NCI-H1417 treated with DMSO at 0.1 percent for 48 hours (cell line): ENCODE measurements around the gene SERBP1.
"Not testable (repeated sequence)": the region's sequence is repeated elsewhere in the genome, so short reads cannot be mapped to it uniquely, and the experiment has no call there.

Experiments
- DNase-seq: peaks from one replicate; lab custom pipeline; 2025; lab: John Stamatoyannopoulos, UW

Gene SERBP1

DNA sequence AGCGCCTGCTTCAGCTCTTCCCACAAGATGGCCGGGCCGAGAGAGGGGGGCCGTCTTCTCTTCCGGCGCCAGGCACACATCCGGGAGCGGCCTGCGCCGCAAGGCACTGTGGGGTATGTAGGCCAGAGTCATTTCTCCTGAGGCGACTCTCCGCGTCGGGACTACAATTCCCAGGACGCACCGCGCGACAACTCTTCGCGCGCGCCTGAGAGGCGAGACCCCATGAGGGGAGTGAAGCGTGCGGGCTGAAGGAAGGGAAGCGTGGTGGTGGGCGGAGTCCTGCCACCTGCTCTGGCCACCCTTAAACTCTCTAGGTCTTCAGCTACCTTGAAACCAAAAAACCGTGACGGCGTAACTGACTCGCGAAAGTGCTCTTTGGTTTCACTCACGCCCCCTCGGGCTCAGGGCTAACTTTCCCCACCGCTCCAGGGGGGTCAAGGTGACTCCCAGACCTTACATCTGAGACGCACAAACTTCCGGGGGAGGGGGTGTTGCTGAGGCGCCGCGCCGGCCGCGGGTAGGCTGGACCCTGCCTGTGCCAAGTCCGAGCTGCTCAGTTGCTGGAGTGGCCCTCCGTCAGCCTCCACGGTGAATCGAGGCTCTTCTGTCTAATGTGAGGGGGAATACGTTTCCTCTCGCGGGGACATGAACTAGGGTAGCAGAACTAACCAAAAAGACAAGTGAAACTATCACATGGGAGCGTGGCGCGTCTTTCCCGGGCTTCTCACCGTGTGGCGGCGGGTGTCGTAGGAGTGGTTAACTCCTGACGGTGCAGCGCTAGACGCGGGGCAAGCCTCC lies at the start of gene SERBP1:
SERBP1 (minus strand) TSS at position 45 of the 798 bp plus-strand sequence. CDS start 102 bp downstream, outside the sequence.
- peak; percentile 89 for DNase-seq

GRCh38 chr1:67479146-67479891 lies 49.1 kb upstream of the SERBP1 start:
- no peak for DNase-seq

DNA sequence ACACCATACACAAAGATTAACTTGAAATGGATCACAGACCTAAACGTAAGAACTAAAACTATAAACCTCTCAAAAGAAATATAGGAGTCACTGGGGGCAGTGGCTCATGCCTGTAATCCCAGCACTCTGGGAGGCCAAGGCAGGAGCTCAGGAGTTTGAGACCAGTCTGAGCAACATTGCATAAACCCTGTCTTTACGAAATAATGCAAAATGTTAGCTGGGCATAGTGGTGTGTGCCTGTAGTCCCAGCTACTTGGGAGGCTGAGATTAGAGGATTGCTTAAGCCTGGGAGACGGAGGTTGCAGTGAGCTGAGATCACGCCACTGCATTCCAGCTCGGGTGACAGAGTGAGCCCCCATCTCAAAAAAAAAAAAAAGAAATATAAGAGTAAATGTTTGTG lies 46.7 kb upstream of the SERBP1 start:
- DNase-seq: no peak

GRCh38 chr1:67476006-67476482 lies 45.8 kb upstream of the SERBP1 start:
- no peak for DNase-seq

- no peak for DNase-seq
These were observed 41.9 kb upstream of the SERBP1 start for GRCh38 chr1:67472056-67472455.

DNA sequence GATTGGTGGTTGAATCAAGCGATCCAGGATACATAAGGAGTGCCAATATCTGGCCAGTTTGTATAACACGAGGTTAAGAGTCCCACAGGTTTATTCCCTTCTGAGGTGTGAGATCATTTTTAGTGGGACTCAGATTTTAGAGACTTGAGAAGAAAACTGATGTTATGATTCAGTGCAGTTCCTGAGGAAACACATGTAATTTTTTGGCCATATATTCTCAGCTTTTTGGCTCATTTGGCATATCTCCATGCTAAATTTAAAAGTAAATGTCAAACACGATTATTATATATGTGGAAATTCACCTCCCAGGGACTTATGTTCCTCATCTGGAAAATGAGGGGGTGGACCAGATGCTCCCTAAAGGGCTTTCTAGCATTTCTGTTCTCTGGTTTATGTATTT lies 39.2 kb upstream of the SERBP1 start:
- DNase-seq: no peak

- DNase-seq: no peak
These were observed 38.0 kb upstream of the SERBP1 start for GRCh38 chr1:67468066-67468718.

GRCh38 chr1:67465375-67465774 lies 35.2 kb upstream of the SERBP1 start:
- no peak for DNase-seq

DNA sequence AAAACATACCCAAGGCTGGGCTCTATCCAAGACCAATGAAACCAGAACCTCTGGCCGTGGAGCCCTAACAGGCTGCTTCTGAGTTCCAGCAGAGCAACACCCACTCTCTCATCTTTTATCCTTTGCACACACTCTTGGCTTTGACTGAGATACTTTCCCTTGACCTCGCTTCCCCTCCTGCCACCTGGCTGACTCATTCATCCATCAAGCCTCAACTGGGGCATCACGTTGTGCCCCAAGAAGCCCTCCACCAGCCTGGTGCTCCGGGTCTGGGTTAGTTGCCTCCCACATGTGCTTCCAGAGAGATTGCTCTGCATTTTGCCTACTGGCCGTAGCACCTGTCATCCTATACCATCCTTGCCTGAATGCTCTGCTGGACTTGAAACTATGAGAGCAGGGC lies 34.5 kb upstream of the SERBP1 start:
- DNase-seq: no peak

DNA sequence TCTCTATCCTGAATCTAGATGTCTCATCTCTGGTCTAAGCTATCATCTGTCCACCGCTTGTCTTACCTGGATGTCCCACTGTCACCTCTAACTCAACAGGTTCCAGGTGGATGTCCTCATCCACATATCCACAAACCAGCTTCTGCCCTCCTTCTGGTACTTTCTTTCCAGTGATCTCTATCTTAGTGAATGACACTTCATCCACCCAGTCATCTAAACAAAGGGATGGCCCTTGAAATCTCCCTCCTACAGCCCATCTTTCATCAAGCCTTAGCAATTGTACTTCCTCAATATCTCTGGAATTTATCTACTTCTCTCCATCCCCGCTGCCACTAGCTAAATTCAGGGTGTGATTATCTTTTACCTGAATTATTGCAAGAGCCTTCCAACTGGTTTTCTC lies 33.9 kb upstream of the SERBP1 start:
- no peak for DNase-seq

- DNase-seq: peak; percentile 87
These were observed 33.2 kb upstream of the SERBP1 start for GRCh38 chr1:67463298-67463955.

GRCh38 chr1:67460676-67461500 lies 30.7 kb upstream of the SERBP1 start:
- no peak for DNase-seq

DNA sequence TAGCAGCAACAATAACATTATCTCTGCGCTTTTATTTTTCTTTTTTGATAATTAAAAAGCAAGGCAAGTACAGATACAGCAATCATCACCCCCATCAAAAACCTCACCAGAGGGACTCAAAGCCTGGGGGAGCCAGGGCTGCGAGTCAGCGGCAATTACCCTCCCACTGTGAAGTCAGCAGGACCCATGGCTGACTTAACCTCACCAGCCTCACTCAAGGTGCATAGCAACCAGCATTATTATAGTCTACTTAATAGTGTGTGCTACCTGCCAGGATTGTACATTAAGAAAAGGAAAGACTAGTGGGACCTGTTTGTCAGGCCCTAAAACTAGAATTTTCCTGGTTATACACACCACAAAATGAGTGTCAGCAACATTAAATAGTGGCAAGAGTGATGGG lies 28.9 kb upstream of the SERBP1 start:
- no peak for DNase-seq

- no peak for DNase-seq
These were observed 28.5 kb upstream of the SERBP1 start for GRCh38 chr1:67458663-67459062.

DNA sequence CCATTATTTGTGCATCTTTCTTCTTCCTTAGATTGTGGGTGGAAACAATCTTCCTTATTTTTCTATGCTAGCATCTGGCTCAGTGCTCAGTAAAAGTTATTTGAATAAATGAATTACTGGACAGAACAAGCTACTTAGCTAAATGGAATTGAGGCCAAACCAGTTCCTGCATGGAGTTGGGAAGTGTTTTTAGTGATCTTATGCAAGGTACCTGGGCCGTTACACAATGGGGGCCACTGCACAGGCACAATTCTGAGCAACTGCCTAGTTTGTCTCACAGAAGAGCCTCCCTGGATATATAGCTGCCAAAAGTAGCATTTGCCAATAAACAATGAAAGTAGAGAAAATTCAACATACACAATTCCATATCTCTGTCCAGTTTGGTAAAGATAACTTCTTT lies 27.0 kb upstream of the SERBP1 start:
- no peak for DNase-seq

- DNase-seq: no peak
These were observed 21.6 kb upstream of the SERBP1 start for GRCh38 chr1:67451815-67452214.

GRCh38 chr1:67451356-67451755 lies 21.2 kb upstream of the SERBP1 start:
- no peak for DNase-seq

DNA sequence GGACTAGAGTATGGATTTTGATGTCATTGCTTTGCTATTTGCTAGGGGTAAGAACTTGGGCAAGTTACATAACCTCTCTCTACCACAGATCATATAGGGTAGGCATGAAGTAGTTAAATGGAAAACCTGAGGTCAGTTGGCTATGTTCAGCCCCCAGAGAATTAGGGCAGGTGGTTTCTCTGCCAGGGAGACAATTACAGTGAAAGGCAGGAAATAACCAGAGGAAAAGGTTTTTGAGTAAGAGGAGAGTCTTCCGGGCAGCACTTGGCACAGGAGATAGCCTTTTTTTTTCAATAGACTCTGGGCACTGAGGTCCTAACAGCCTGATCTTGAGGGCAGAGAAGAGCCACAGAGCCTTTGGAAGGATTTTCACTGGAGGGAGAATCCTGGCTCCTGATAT lies 16.7 kb upstream of the SERBP1 start:
- DNase-seq: no peak

GRCh38 chr1:67446014-67446413 lies 15.8 kb upstream of the SERBP1 start:
- not testable (repeated sequence) for DNase-seq

- no peak for DNase-seq
These were observed 11.6 kb upstream of the SERBP1 start for GRCh38 chr1:67441739-67442281.

- DNase-seq: no peak
These were observed 11.0 kb upstream of the SERBP1 start for GRCh38 chr1:67441183-67441582.
